GM23338 (cell line): Measurements from ENCODE around the gene ST8SIA1. TPM values are rescaled to one million over a fixed set of nuclear protein-coding genes. Genes with fewer than 3 reads are reported as not detected.

Experiments
- ATAC-seq: fragments of 200-7000 bp; cut with Tn5 transposase; 3 replicates; pipeline ENCODE4 v1.9.1; 2020
- DNase-seq: peaks from one replicate; pipeline ENCODE4 v3.0.0-alpha.2; 2015; ENCODE audit warnings: low spot score
- H2AFZ ChIP-seq: fragments of 200-600 bp; sonication (generic); 2 replicates; pipeline ENCODE4 v1.8.0; 2016; ENCODE audit warnings: antibody characterized with exemption, mild to moderate bottlenecking, moderate library complexity
- H3F3A ChIP-seq: fragments of 200-600 bp; sonication (generic); replicated peaks from 2 replicates; pipeline ENCODE4 v1.8.0; 2017; ENCODE audit warnings: antibody characterized with exemption, mixed run types, low read depth
- H3K27ac ChIP-seq: fragments of 200-600 bp; sonication (generic); 2 replicates; pipeline ENCODE4 v1.6.1; 2016; ENCODE audit warnings: low read depth
- H3K27me3 ChIP-seq: fragments of 200-600 bp; sonication (generic); 2 replicates; pipeline ENCODE4 v1.8.0; 2016; ENCODE audit warnings: mild to moderate bottlenecking, mixed run types, moderate library complexity; ENCODE audit not compliant: insufficient read depth
- H3K36me3 ChIP-seq: fragments of 200-600 bp; sonication (generic); 2 replicates; pipeline ENCODE4 v1.8.0; 2016; ENCODE audit warnings: mild to moderate bottlenecking; ENCODE audit not compliant: insufficient read depth
- H3K4me1 ChIP-seq: fragments of 200-600 bp; sonication (generic); 2 replicates; pipeline ENCODE4 v1.8.0; 2016; ENCODE audit warnings: mild to moderate bottlenecking, moderate library complexity; ENCODE audit not compliant: insufficient read depth
- H3K4me2 ChIP-seq: fragments of 200-600 bp; sonication (generic); 2 replicates; pipeline ENCODE4 v1.7.1; 2017; ENCODE audit warnings: mixed run types
- H3K4me3 ChIP-seq: fragments of 200-600 bp; sonication (generic); 2 replicates; pipeline ENCODE4 v1.6.1; 2016; ENCODE audit warnings: mixed run types
- H3K79me2 ChIP-seq: fragments of 200-600 bp; sonication (generic); replicated peaks from 2 replicates; pipeline ENCODE4 v1.8.0; 2017; ENCODE audit warnings: mild to moderate bottlenecking; ENCODE audit not compliant: insufficient read depth
- H3K9me2 ChIP-seq: fragments of 200-600 bp; sonication (generic); 2 replicates; pipeline ENCODE4 v1.8.0; 2017; ENCODE audit not compliant: insufficient read depth
- H4K20me1 ChIP-seq: fragments of 200-600 bp; sonication (generic); replicated peaks from 2 replicates; pipeline ENCODE4 v1.8.0; 2017; ENCODE audit warnings: mild to moderate bottlenecking; ENCODE audit not compliant: insufficient read depth
- H3K27ac Mint-ChIP-seq: 2 replicates; pipeline ENCODE4 v1.8.0; 2020; ENCODE audit warnings: inconsistent platforms, mild to moderate bottlenecking, moderate library complexity, mixed read lengths
- H3K27me3 Mint-ChIP-seq: 3 replicates; pipeline ENCODE4 v1.8.0; 2022; ENCODE audit warnings: low read depth, mild to moderate bottlenecking, moderate library complexity, mixed read lengths, inconsistent platforms; ENCODE audit not compliant: insufficient read depth, poor library complexity
- H3K36me3 Mint-ChIP-seq: 3 replicates; pipeline ENCODE4 v1.8.0; 2021; ENCODE audit warnings: low read depth, mild to moderate bottlenecking, inconsistent platforms, moderate library complexity, mixed read lengths
- H3K4me1 Mint-ChIP-seq: 3 replicates; pipeline ENCODE4 v1.8.0; 2020; ENCODE audit warnings: mild to moderate bottlenecking, inconsistent platforms, mixed read lengths
- H3K4me3 Mint-ChIP-seq: 3 replicates; pipeline ENCODE4 v1.8.0; 2021; ENCODE audit warnings: moderate library complexity, mild to moderate bottlenecking, inconsistent platforms, mixed read lengths
- H3K9me3 Mint-ChIP-seq: 3 replicates; pipeline ENCODE4 v1.8.0; 2020; ENCODE audit warnings: moderate library complexity, mild to moderate bottlenecking, inconsistent platforms, mixed read lengths
- CREB1 ChIP-seq: fragments of 250-450 bp; sonication (Bioruptor Pico); IDR thresholded peaks from 2 replicates; pipeline ENCODE4 v1.5.0; 2020; ENCODE audit warnings: low read depth, mild to moderate bottlenecking, moderate library complexity
- EZH2 ChIP-seq: fragments of 200-600 bp; sonication (generic); IDR thresholded peaks from one replicate; pipeline ENCODE4 v1.8.0; 2017; ENCODE audit warnings: antibody characterized with exemption, mild to moderate bottlenecking, low read depth; ENCODE audit not compliant: unreplicated experiment
- EZH2phosphoT487 ChIP-seq: fragments of 200-600 bp; sonication (generic); IDR thresholded peaks from one replicate; pipeline ENCODE4 v1.8.1; 2018; ENCODE audit warnings: antibody characterized with exemption; ENCODE audit not compliant: unreplicated experiment
- JUNB ChIP-seq: IDR thresholded peaks from one replicate; pipeline ENCODE4 v1.6.1; 2016; ENCODE audit warnings: antibody characterized with exemption; ENCODE audit not compliant: unreplicated experiment
- NANOG ChIP-seq: IDR thresholded peaks from 2 replicates; pipeline ENCODE4 v1.6.1; 2016; ENCODE audit warnings: antibody characterized with exemption, borderline replicate concordance
- POLR2AphosphoS5 ChIP-seq: IDR thresholded peaks from 2 replicates; pipeline ENCODE4 v1.6.1; 2016; ENCODE audit warnings: antibody characterized with exemption, low read depth
- STAT1 ChIP-seq: IDR thresholded peaks from one replicate; pipeline ENCODE4 v1.6.1; 2016; ENCODE audit warnings: antibody characterized with exemption; ENCODE audit not compliant: unreplicated experiment
- ZNF114 ChIP-seq: fragments of 250-450 bp; sonication (Bioruptor Pico); IDR thresholded peaks from 2 replicates; pipeline ENCODE4 v1.5.0; 2020; ENCODE audit warnings: mild to moderate bottlenecking, moderate library complexity
- ZNF331 ChIP-seq: fragments of 250-450 bp; sonication (Bioruptor Pico); IDR thresholded peaks from 2 replicates; pipeline ENCODE4 v1.5.0; 2020; ENCODE audit warnings: low read depth, mild to moderate bottlenecking, moderate library complexity
- polyA plus RNA-seq: library from polyadenylated mRNA; unstranded; fragments of >200 nt; fragmentation: Nextera tagmentation; extraction: Ambion mirVana; gene quantifications from 2 replicates; pipeline ENCODE4 v1.2.1, GENCODE V29; 2016
- total RNA-seq: library from RNA; depleted of rRNA; stranded (reverse); fragments of >200 nt; shearing (Covaris generic); gene quantifications from 2 replicates; pipeline ENCODE4 v1.2.3, GENCODE V29; 2014
- TF ChIP-seq, protein P1 (sequence below): IDR thresholded peaks from one replicate; pipeline ENCODE4 v1.6.1; 2018; ENCODE audit warnings: antibody characterized with exemption; ENCODE audit not compliant: unreplicated experiment
- TF ChIP-seq, protein P2 (sequence below): fragments of 250-450 bp; sonication (Bioruptor Pico); IDR thresholded peaks from 2 replicates; pipeline ENCODE4 v1.5.0; 2020; ENCODE audit warnings: mild to moderate bottlenecking, moderate library complexity
- TF ChIP-seq, protein P3 (sequence below): IDR thresholded peaks from 2 replicates; pipeline ENCODE4 v1.6.1; 2016; ENCODE audit warnings: antibody characterized with exemption
- TF ChIP-seq, protein P4 (sequence below), 2 experiments: fragments of 200-600 bp in 1 of 2; sonication (generic) in 1 of 2; conservative IDR thresholded peaks; 2 replicates each; pipeline versions ENCODE4 v1.5.1 to v1.6.1; 2016 to 2017; ENCODE audit warnings: antibody characterized with exemption in 2 of 2, low read depth in 2 of 2, mild to moderate bottlenecking in 2 of 2, moderate library complexity in 1 of 2

ST8SIA1 gene
- total and polyA plus RNA-seq, 2 experiments from 2014 or later, result 2.5 to 5.1 TPM

DNA sequence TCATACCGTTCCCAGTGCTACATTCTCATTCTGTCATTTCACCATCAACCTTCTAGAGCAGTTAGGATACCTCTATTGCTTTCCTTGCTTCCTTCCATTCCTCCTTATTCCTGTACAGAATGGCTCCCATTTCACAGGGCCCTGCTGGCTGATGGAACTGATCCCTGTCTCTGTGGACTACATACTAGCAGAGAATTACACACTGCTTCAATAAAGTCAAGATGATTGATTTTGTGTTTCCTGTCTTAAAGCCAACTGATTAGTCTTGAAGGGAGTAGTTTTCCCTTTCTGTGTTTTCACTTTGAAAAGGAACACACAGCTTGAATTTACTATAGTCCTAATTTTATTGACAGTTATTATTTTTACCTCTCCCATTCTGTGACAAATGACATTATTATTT, 130.1 kb downstream of the ST8SIA1 start:
- H2AFZ ChIP-seq, result no peak overlapping the region
- Mint-ChIP-seq H3K27ac (no peak overlapping the region), H3K4me3 (no peak overlapping the region), H3K9me3 (peaks cover 6% of the 10 kb centered on the region; the same call in 1 of the 3 replicates), H3K4me1 (peaks cover 2% of the 10 kb centered on the region; the same call in 1 of the 3 replicates), H3K36me3 (no peaks in the 10 kb centered on the region), H3K27me3 (no peaks in the 10 kb centered on the region)
- no peak overlapping the region for H3K27ac ChIP-seq
- no peaks in the 10 kb centered on the region for H3K4me1 ChIP-seq
- no peaks in the 10 kb centered on the region for H3F3A ChIP-seq
- H3K4me3 ChIP-seq, result no peak overlapping the region
- H3K27me3 ChIP-seq, result no peaks in the 10 kb centered on the region
- peaks cover 8% of the 10 kb centered on the region; the same call in 1 of the 2 replicates for H3K9me2 ChIP-seq
- H3K36me3 ChIP-seq, result no peaks in the 10 kb centered on the region
- ATAC-seq, result no peak
- no peaks in the 10 kb centered on the region for H4K20me1 ChIP-seq
- TF ChIP-seq NANOG, result no peak
- TF ChIP-seq, protein P1, sequence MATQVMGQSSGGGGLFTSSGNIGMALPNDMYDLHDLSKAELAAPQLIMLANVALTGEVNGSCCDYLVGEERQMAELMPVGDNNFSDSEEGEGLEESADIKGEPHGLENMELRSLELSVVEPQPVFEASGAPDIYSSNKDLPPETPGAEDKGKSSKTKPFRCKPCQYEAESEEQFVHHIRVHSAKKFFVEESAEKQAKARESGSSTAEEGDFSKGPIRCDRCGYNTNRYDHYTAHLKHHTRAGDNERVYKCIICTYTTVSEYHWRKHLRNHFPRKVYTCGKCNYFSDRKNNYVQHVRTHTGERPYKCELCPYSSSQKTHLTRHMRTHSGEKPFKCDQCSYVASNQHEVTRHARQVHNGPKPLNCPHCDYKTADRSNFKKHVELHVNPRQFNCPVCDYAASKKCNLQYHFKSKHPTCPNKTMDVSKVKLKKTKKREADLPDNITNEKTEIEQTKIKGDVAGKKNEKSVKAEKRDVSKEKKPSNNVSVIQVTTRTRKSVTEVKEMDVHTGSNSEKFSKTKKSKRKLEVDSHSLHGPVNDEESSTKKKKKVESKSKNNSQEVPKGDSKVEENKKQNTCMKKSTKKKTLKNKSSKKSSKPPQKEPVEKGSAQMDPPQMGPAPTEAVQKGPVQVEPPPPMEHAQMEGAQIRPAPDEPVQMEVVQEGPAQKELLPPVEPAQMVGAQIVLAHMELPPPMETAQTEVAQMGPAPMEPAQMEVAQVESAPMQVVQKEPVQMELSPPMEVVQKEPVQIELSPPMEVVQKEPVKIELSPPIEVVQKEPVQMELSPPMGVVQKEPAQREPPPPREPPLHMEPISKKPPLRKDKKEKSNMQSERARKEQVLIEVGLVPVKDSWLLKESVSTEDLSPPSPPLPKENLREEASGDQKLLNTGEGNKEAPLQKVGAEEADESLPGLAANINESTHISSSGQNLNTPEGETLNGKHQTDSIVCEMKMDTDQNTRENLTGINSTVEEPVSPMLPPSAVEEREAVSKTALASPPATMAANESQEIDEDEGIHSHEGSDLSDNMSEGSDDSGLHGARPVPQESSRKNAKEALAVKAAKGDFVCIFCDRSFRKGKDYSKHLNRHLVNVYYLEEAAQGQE, result no peak
- no peak for TF ChIP-seq EZH2
- no peak for TF ChIP-seq POLR2AphosphoS5
- TF ChIP-seq EZH2phosphoT487, result no peak
- TF ChIP-seq ZNF331, result no peak
- TF ChIP-seq JUNB, result no peak
- TF ChIP-seq, protein P2, sequence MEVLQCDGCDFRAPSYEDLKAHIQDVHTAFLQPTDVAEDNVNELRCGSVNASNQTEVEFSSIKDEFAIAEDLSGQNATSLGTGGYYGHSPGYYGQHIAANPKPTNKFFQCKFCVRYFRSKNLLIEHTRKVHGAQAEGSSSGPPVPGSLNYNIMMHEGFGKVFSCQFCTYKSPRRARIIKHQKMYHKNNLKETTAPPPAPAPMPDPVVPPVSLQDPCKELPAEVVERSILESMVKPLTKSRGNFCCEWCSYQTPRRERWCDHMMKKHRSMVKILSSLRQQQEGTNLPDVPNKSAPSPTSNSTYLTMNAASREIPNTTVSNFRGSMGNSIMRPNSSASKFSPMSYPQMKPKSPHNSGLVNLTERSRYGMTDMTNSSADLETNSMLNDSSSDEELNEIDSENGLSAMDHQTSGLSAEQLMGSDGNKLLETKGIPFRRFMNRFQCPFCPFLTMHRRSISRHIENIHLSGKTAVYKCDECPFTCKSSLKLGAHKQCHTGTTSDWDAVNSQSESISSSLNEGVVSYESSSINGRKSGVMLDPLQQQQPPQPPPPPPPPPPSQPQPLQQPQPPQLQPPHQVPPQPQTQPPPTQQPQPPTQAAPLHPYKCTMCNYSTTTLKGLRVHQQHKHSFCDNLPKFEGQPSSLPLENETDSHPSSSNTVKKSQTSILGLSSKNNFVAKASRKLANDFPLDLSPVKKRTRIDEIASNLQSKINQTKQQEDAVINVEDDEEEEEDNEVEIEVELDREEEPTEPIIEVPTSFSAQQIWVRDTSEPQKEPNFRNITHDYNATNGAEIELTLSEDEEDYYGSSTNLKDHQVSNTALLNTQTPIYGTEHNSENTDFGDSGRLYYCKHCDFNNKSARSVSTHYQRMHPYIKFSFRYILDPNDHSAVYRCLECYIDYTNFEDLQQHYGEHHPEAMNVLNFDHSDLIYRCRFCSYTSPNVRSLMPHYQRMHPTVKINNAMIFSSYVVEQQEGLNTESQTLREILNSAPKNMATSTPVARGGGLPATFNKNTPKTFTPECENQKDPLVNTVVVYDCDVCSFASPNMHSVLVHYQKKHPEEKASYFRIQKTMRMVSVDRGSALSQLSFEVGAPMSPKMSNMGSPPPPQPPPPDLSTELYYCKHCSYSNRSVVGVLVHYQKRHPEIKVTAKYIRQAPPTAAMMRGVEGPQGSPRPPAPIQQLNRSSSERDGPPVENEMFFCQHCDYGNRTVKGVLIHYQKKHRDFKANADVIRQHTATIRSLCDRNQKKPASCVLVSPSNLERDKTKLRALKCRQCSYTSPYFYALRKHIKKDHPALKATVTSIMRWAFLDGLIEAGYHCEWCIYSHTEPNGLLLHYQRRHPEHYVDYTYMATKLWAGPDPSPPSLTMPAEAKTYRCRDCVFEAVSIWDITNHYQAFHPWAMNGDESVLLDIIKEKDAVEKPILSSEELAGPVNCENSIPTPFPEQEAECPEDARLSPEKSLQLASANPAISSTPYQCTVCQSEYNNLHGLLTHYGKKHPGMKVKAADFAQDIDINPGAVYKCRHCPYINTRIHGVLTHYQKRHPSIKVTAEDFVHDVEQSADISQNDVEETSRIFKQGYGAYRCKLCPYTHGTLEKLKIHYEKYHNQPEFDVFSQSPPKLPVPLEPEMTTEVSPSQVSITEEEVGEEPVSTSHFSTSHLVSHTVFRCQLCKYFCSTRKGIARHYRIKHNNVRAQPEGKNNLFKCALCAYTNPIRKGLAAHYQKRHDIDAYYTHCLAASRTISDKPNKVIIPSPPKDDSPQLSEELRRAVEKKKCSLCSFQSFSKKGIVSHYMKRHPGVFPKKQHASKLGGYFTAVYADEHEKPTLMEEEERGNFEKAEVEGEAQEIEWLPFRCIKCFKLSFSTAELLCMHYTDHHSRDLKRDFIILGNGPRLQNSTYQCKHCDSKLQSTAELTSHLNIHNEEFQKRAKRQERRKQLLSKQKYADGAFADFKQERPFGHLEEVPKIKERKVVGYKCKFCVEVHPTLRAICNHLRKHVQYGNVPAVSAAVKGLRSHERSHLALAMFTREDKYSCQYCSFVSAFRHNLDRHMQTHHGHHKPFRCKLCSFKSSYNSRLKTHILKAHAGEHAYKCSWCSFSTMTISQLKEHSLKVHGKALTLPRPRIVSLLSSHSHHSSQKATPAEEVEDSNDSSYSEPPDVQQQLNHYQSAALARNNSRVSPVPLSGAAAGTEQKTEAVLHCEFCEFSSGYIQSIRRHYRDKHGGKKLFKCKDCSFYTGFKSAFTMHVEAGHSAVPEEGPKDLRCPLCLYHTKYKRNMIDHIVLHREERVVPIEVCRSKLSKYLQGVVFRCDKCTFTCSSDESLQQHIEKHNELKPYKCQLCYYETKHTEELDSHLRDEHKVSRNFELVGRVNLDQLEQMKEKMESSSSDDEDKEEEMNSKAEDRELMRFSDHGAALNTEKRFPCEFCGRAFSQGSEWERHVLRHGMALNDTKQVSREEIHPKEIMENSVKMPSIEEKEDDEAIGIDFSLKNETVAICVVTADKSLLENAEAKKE, result no peak
- no peak for TF ChIP-seq STAT1
- no peak for TF ChIP-seq ZNF114 (CRISPR knock-in tag)
- no peak for TF ChIP-seq CREB1 (CRISPR knock-in tag)
- TF ChIP-seq, protein P3, sequence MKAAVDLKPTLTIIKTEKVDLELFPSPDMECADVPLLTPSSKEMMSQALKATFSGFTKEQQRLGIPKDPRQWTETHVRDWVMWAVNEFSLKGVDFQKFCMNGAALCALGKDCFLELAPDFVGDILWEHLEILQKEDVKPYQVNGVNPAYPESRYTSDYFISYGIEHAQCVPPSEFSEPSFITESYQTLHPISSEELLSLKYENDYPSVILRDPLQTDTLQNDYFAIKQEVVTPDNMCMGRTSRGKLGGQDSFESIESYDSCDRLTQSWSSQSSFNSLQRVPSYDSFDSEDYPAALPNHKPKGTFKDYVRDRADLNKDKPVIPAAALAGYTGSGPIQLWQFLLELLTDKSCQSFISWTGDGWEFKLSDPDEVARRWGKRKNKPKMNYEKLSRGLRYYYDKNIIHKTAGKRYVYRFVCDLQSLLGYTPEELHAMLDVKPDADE, result no peak
- TF ChIP-seq, protein P4, sequence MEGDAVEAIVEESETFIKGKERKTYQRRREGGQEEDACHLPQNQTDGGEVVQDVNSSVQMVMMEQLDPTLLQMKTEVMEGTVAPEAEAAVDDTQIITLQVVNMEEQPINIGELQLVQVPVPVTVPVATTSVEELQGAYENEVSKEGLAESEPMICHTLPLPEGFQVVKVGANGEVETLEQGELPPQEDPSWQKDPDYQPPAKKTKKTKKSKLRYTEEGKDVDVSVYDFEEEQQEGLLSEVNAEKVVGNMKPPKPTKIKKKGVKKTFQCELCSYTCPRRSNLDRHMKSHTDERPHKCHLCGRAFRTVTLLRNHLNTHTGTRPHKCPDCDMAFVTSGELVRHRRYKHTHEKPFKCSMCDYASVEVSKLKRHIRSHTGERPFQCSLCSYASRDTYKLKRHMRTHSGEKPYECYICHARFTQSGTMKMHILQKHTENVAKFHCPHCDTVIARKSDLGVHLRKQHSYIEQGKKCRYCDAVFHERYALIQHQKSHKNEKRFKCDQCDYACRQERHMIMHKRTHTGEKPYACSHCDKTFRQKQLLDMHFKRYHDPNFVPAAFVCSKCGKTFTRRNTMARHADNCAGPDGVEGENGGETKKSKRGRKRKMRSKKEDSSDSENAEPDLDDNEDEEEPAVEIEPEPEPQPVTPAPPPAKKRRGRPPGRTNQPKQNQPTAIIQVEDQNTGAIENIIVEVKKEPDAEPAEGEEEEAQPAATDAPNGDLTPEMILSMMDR (conservative IDR thresholded peaks at IDR 0.05; ENCODE audit: low read depth in 2 of 2), result no peak
- no peaks in the 10 kb centered on the region for H3K79me2 ChIP-seq
- H3K4me2 ChIP-seq, result no peak overlapping the region
- DNase-seq, result no peak
